RWPE2 (cell line): ENCODE results near the gene TSKU.
A peak's percentile ranks its signal among the peaks of the same experiment; 100 is the strongest.

Experiments
- ATAC-seq: fragments of 200-7000 bp; cut with Tn5 transposase; 3 replicates; pipeline ENCODE4 v1.9.1; 2021; ENCODE audit warnings: low read depth
- DNase-seq: peaks from one replicate; pipeline ENCODE4 v3.0.0-alpha.2; 2020; ENCODE audit warnings: low spot score
- H3K27ac ChIP-seq: fragments of 450-650 bp; 2 replicates; pipeline ENCODE4 v1.5.1; 2017; ENCODE audit warnings: mild to moderate bottlenecking; ENCODE audit not compliant: poor library complexity, severe bottlenecking
- H3K27me3 ChIP-seq: fragments of 250-450 bp; sonication (Bioruptor Pico); 2 replicates; pipeline ENCODE4 v1.5.1; 2021; ENCODE audit warnings: mild to moderate bottlenecking, moderate library complexity; ENCODE audit not compliant: insufficient read depth, poor library complexity, severe bottlenecking
- H3K36me3 ChIP-seq: fragments of 250-450 bp; sonication (Bioruptor Pico); 2 replicates; pipeline ENCODE4 v1.5.1; 2020; ENCODE audit warnings: low read depth, mild to moderate bottlenecking, moderate library complexity
- H3K4me1 ChIP-seq: fragments of 250-450 bp; sonication (Bioruptor Pico); 2 replicates; pipeline ENCODE4 v1.5.1; 2021; ENCODE audit warnings: mild to moderate bottlenecking, moderate library complexity; ENCODE audit not compliant: insufficient read depth, poor library complexity, severe bottlenecking
- H3K4me3 ChIP-seq: fragments of 250-450 bp; sonication (Bioruptor Pico); 2 replicates; pipeline ENCODE4 v1.5.1; 2021; ENCODE audit warnings: mild to moderate bottlenecking, moderate library complexity; ENCODE audit not compliant: severe bottlenecking
- H3K9me3 ChIP-seq: fragments of 250-450 bp; sonication (Bioruptor Pico); 2 replicates; pipeline ENCODE4 v1.5.1; 2021; ENCODE audit warnings: mild to moderate bottlenecking, moderate library complexity; ENCODE audit not compliant: severe bottlenecking
- TF ChIP-seq, protein P1 (sequence below): fragments of 450-650 bp; IDR thresholded peaks from one replicate; pipeline ENCODE4 v1.5.1; 2017; ENCODE audit warnings: mild to moderate bottlenecking, moderate library complexity; ENCODE audit not compliant: poor library complexity, severe bottlenecking

The TSKU gene

DNA sequence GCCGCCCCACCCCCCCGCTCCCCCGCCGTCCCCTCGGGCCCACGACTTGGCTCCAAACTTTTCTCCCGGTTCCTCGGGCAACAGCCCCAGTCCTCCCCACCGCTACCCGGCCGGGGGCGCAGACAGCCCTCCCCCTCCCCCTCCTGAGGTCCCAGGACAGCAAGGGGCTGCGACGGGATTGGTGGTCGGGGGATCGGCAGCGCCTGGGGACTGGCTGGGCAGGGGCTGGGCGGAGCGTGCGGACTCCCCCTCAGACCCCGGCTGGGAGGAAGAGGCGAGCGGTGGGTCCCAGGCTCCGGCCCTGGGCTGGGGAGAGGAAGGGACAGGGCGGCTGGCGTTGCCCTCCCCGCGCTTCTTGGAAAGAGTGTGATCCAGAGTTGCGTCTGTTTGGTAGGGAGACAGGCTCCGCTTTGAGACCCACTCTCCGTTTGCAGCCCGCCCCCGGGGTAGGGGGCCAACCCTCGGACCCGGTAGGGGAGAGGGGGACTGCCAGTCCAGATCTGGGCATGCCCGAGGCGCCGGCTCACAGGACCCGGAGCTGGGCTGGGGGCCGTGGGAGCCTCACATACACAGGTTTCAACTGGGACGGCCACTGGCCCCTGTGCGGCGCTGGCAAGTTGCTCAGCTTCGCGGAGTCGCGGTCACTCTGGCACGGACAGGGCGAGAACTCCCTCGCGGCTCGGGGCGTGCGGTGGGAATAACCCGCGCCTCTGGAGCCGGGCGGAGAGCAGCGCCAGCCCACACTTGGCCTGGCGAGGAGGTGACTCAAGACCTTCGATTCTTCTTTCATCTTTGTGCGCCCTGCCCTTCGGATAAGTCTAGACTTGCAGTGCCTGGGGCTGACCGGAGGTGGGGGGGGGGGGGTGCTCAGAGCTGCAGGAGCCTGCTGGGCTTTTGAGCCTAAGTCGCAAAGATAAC lies 999 bp downstream of the TSKU start:
- Histone ChIP-seq H3K9me3 (no peaks in the 10 kb centered on the region), H3K4me1 (peaks cover 36% of the 10 kb centered on the region), H3K36me3 (peaks cover 10% of the 10 kb centered on the region), H3K27ac (peak overlapping the region; percentile 86), H3K4me3 (peak overlapping the region; percentile 87), H3K27me3 (no peaks in the 10 kb centered on the region)
- ATAC-seq: peak; percentile 56
- DNase-seq: peak; percentile 89
- TF ChIP-seq, protein P1, sequence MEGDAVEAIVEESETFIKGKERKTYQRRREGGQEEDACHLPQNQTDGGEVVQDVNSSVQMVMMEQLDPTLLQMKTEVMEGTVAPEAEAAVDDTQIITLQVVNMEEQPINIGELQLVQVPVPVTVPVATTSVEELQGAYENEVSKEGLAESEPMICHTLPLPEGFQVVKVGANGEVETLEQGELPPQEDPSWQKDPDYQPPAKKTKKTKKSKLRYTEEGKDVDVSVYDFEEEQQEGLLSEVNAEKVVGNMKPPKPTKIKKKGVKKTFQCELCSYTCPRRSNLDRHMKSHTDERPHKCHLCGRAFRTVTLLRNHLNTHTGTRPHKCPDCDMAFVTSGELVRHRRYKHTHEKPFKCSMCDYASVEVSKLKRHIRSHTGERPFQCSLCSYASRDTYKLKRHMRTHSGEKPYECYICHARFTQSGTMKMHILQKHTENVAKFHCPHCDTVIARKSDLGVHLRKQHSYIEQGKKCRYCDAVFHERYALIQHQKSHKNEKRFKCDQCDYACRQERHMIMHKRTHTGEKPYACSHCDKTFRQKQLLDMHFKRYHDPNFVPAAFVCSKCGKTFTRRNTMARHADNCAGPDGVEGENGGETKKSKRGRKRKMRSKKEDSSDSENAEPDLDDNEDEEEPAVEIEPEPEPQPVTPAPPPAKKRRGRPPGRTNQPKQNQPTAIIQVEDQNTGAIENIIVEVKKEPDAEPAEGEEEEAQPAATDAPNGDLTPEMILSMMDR: no peak

DNA sequence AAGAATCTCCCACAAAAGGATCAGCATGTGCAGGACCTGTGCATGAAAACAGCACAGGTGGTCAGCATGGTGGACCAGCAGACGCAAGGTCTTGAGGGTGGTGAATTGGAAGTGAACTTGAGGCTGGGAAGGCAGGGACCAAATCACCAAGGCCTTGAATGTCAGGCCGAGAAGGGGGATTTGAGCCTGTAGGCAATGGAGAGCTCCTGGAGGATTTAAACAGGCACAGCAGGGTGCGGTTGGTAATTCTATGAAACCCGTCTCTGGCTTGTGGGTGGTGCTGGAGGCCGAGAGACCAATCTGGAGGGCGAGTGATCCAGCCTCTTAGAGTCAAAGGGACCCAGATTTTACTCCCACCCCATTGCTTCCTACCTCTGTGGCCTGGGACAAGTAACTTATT lies 2.4 kb downstream of the TSKU start:
- TF ChIP-seq, protein P1: no peak
- DNase-seq: no peak
- Histone ChIP-seq H3K27me3 (no peaks in the 10 kb centered on the region), H3K36me3 (peaks cover 10% of the 10 kb centered on the region), H3K9me3 (no peaks in the 10 kb centered on the region), H3K4me3 (no peak overlapping the region), H3K4me1 (peaks cover 41% of the 10 kb centered on the region), H3K27ac (peak overlapping the region; percentile 86)
- no peak for ATAC-seq

DNA sequence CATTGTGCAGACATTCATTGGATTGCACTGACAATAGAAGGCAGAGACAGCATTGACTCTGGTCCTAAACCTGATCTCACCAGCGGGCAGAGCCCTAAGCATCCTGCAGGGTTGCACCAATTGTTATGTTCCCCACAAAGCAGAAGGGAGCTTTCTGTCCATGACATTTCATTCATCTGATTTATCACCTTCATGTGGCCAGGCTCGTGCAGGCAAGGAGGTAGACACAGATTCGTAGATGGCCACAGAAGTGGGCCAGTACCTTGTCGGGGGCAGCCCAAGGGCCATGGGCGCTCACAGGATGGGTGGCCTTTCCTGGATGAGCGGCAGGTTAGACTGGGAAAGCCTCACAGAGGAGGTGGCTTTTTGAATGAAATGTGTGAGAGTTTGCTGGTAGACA lies 2.9 kb downstream of the TSKU start:
- Histone ChIP-seq H3K27me3 (no peaks in the 10 kb centered on the region), H3K36me3 (peaks cover 10% of the 10 kb centered on the region), H3K4me1 (peaks cover 43% of the 10 kb centered on the region), H3K4me3 (no peak overlapping the region), H3K27ac (peak overlapping the region; percentile 90), H3K9me3 (no peaks in the 10 kb centered on the region)
- TF ChIP-seq, protein P1: no peak
- DNase-seq (no peak), ATAC-seq (no peak)

DNA sequence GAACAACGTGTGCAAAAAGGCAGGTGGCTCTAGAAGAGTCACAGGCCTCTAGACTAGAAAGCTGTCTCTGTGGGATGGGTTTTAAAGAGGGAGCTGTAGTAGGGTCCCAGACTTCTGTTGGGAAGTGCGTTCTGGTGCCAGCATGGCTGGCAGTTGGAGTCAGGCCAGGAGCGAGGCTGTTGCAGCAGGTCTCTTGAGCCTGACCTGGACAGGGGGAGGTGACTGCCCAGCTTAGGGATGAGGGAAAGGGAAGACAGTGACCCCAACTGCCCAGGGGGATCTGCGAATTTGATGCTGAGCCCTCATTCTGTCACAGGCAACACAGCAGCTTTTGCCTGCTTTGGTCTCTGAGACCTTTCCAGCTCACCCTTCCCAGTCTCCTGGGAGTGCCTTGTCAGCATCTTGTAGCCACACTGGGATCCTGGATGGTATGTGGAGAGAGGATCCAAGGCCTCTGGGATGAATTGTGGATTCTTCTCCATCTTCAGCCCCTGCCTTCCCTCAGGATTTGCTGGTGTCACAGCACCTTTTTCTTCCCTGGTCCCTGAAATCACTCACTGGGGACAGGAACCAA lies 3.4 kb downstream of the TSKU start:
- Histone ChIP-seq H3K36me3 (peaks cover 10% of the 10 kb centered on the region), H3K9me3 (no peaks in the 10 kb centered on the region), H3K4me3 (no peak overlapping the region), H3K4me1 (peaks cover 46% of the 10 kb centered on the region), H3K27me3 (no peaks in the 10 kb centered on the region), H3K27ac (peak overlapping the region; percentile 90)
- no peak for DNase-seq
- TF ChIP-seq, protein P1: no peak
- ATAC-seq: no peak

DNA sequence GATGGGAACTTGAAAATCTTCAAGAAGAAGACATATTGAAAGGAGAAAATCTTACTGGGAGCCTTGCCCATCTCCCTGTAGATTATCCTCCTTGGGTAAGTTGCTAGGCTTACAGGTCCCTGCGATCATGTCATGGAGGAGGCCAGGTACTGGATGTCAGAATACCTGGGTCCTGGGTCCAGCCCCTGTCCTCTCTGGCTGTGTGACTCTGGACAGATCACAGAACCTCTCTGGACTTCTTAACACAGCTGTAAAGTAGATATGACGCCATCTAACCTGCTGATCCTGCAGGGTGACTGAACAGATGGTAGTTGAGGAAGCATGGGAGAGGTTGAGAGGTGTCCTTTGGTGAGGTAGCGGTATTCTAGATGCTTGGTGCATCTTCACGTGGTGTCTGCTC lies 4.1 kb downstream of the TSKU start:
- TF ChIP-seq, protein P1: no peak

More for the DNA sequence above, 4.1 kb downstream of the TSKU start:
- no peaks in the 10 kb centered on the region for H3K27me3 ChIP-seq
- DNase-seq (no peak), ATAC-seq (no peak)
- peak overlapping the region; percentile 90 for H3K27ac ChIP-seq
- H3K4me1 ChIP-seq: peaks cover 50% of the 10 kb centered on the region
- H3K36me3 ChIP-seq: peaks cover 12% of the 10 kb centered on the region
- H3K4me3 ChIP-seq: no peak overlapping the region
- no peaks in the 10 kb centered on the region for H3K9me3 ChIP-seq
